GM23338 (cell line): ENCODE data around the gene TNPO3. TPM values are rescaled to one million over a fixed set of nuclear protein-coding genes. Genes with fewer than 3 reads are reported as not detected.

Experiments used
- ATAC-seq: fragments of 200-7000 bp; cut with Tn5 transposase; 3 replicates; pipeline ENCODE4 v1.9.1; 2020
- DNase-seq: peaks from one replicate; pipeline ENCODE4 v3.0.0-alpha.2; 2015; ENCODE audit warnings: low spot score
- H2AFZ ChIP-seq: fragments of 200-600 bp; sonication (generic); 2 replicates; pipeline ENCODE4 v1.8.0; 2016; ENCODE audit warnings: antibody characterized with exemption, mild to moderate bottlenecking, moderate library complexity
- H3F3A ChIP-seq: fragments of 200-600 bp; sonication (generic); replicated peaks from 2 replicates; pipeline ENCODE4 v1.8.0; 2017; ENCODE audit warnings: antibody characterized with exemption, mixed run types, low read depth
- H3K27ac ChIP-seq: fragments of 200-600 bp; sonication (generic); 2 replicates; pipeline ENCODE4 v1.6.1; 2016; ENCODE audit warnings: low read depth
- H3K27me3 ChIP-seq: fragments of 200-600 bp; sonication (generic); 2 replicates; pipeline ENCODE4 v1.8.0; 2016; ENCODE audit warnings: mild to moderate bottlenecking, mixed run types, moderate library complexity; ENCODE audit not compliant: insufficient read depth
- H3K36me3 ChIP-seq: fragments of 200-600 bp; sonication (generic); 2 replicates; pipeline ENCODE4 v1.8.0; 2016; ENCODE audit warnings: mild to moderate bottlenecking; ENCODE audit not compliant: insufficient read depth
- H3K4me1 ChIP-seq: fragments of 200-600 bp; sonication (generic); 2 replicates; pipeline ENCODE4 v1.8.0; 2016; ENCODE audit warnings: mild to moderate bottlenecking, moderate library complexity; ENCODE audit not compliant: insufficient read depth
- H3K4me2 ChIP-seq: fragments of 200-600 bp; sonication (generic); 2 replicates; pipeline ENCODE4 v1.7.1; 2017; ENCODE audit warnings: mixed run types
- H3K4me3 ChIP-seq: fragments of 200-600 bp; sonication (generic); 2 replicates; pipeline ENCODE4 v1.6.1; 2016; ENCODE audit warnings: mixed run types
- H3K79me2 ChIP-seq: fragments of 200-600 bp; sonication (generic); replicated peaks from 2 replicates; pipeline ENCODE4 v1.8.0; 2017; ENCODE audit warnings: mild to moderate bottlenecking; ENCODE audit not compliant: insufficient read depth
- H3K9me2 ChIP-seq: fragments of 200-600 bp; sonication (generic); 2 replicates; pipeline ENCODE4 v1.8.0; 2017; ENCODE audit not compliant: insufficient read depth
- H4K20me1 ChIP-seq: fragments of 200-600 bp; sonication (generic); replicated peaks from 2 replicates; pipeline ENCODE4 v1.8.0; 2017; ENCODE audit warnings: mild to moderate bottlenecking; ENCODE audit not compliant: insufficient read depth
- H3K27ac Mint-ChIP-seq: 2 replicates; pipeline ENCODE4 v1.8.0; 2020; ENCODE audit warnings: inconsistent platforms, mild to moderate bottlenecking, moderate library complexity, mixed read lengths
- H3K27me3 Mint-ChIP-seq: 3 replicates; pipeline ENCODE4 v1.8.0; 2022; ENCODE audit warnings: low read depth, mild to moderate bottlenecking, moderate library complexity, mixed read lengths, inconsistent platforms; ENCODE audit not compliant: insufficient read depth, poor library complexity
- H3K36me3 Mint-ChIP-seq: 3 replicates; pipeline ENCODE4 v1.8.0; 2021; ENCODE audit warnings: low read depth, mild to moderate bottlenecking, inconsistent platforms, moderate library complexity, mixed read lengths
- H3K4me1 Mint-ChIP-seq: 3 replicates; pipeline ENCODE4 v1.8.0; 2020; ENCODE audit warnings: mild to moderate bottlenecking, inconsistent platforms, mixed read lengths
- H3K4me3 Mint-ChIP-seq: 3 replicates; pipeline ENCODE4 v1.8.0; 2021; ENCODE audit warnings: moderate library complexity, mild to moderate bottlenecking, inconsistent platforms, mixed read lengths
- H3K9me3 Mint-ChIP-seq: 3 replicates; pipeline ENCODE4 v1.8.0; 2020; ENCODE audit warnings: moderate library complexity, mild to moderate bottlenecking, inconsistent platforms, mixed read lengths
- CREB1 ChIP-seq: fragments of 250-450 bp; sonication (Bioruptor Pico); IDR thresholded peaks from 2 replicates; pipeline ENCODE4 v1.5.0; 2020; ENCODE audit warnings: low read depth, mild to moderate bottlenecking, moderate library complexity
- CTCF ChIP-seq, 2 experiments: fragments of 200-600 bp in 1 of 2; sonication (generic) in 1 of 2; conservative IDR thresholded peaks; 2 replicates each; pipeline versions ENCODE4 v1.5.1 to v1.6.1; 2016 to 2017; ENCODE audit warnings: antibody characterized with exemption in 2 of 2, low read depth in 2 of 2, mild to moderate bottlenecking in 2 of 2, moderate library complexity in 1 of 2
- ETS1 ChIP-seq: IDR thresholded peaks from 2 replicates; pipeline ENCODE4 v1.6.1; 2016; ENCODE audit warnings: antibody characterized with exemption
- EZH2 ChIP-seq: fragments of 200-600 bp; sonication (generic); IDR thresholded peaks from one replicate; pipeline ENCODE4 v1.8.0; 2017; ENCODE audit warnings: antibody characterized with exemption, mild to moderate bottlenecking, low read depth; ENCODE audit not compliant: unreplicated experiment
- EZH2phosphoT487 ChIP-seq: fragments of 200-600 bp; sonication (generic); IDR thresholded peaks from one replicate; pipeline ENCODE4 v1.8.1; 2018; ENCODE audit warnings: antibody characterized with exemption; ENCODE audit not compliant: unreplicated experiment
- JUNB ChIP-seq: IDR thresholded peaks from one replicate; pipeline ENCODE4 v1.6.1; 2016; ENCODE audit warnings: antibody characterized with exemption; ENCODE audit not compliant: unreplicated experiment
- NANOG ChIP-seq: IDR thresholded peaks from 2 replicates; pipeline ENCODE4 v1.6.1; 2016; ENCODE audit warnings: antibody characterized with exemption, borderline replicate concordance
- POLR2AphosphoS5 ChIP-seq: IDR thresholded peaks from 2 replicates; pipeline ENCODE4 v1.6.1; 2016; ENCODE audit warnings: antibody characterized with exemption, low read depth
- REST ChIP-seq: IDR thresholded peaks from one replicate; pipeline ENCODE4 v1.6.1; 2018; ENCODE audit warnings: antibody characterized with exemption; ENCODE audit not compliant: unreplicated experiment
- STAT1 ChIP-seq: IDR thresholded peaks from one replicate; pipeline ENCODE4 v1.6.1; 2016; ENCODE audit warnings: antibody characterized with exemption; ENCODE audit not compliant: unreplicated experiment
- ZNF114 ChIP-seq: fragments of 250-450 bp; sonication (Bioruptor Pico); IDR thresholded peaks from 2 replicates; pipeline ENCODE4 v1.5.0; 2020; ENCODE audit warnings: mild to moderate bottlenecking, moderate library complexity
- ZNF331 ChIP-seq: fragments of 250-450 bp; sonication (Bioruptor Pico); IDR thresholded peaks from 2 replicates; pipeline ENCODE4 v1.5.0; 2020; ENCODE audit warnings: low read depth, mild to moderate bottlenecking, moderate library complexity
- ZNF462 ChIP-seq: fragments of 250-450 bp; sonication (Bioruptor Pico); IDR thresholded peaks from 2 replicates; pipeline ENCODE4 v1.5.0; 2020; ENCODE audit warnings: mild to moderate bottlenecking, moderate library complexity
- polyA plus RNA-seq: library from polyadenylated mRNA; unstranded; fragments of >200 nt; fragmentation: Nextera tagmentation; extraction: Ambion mirVana; gene quantifications from 2 replicates; pipeline ENCODE4 v1.2.1, GENCODE V29; 2016
- total RNA-seq: library from RNA; depleted of rRNA; stranded (reverse); fragments of >200 nt; shearing (Covaris generic); gene quantifications from 2 replicates; pipeline ENCODE4 v1.2.3, GENCODE V29; 2014

The TNPO3 gene
- total and polyA plus RNA-seq, 2 experiments from 2014 or later, result 38.2 to 127 TPM

- ATAC-seq, result no peak
Measured at GRCh38 chr7:129010075-129010474, 44.8 kb downstream of the TNPO3 start.

More at GRCh38 chr7:129010075-129010474, 44.8 kb downstream of the TNPO3 start:
- peaks cover 23% of the 10 kb centered on the region for H4K20me1 ChIP-seq
- H3K4me1 ChIP-seq, result no peaks in the 10 kb centered on the region
- H3K27ac Mint-ChIP-seq, result no peak overlapping the region
- H3F3A ChIP-seq, result no peaks in the 10 kb centered on the region; the same call in 1 of the 2 replicates
- TF ChIP-seq NANOG (no peak), POLR2AphosphoS5 (no peak), EZH2phosphoT487 (no peak), ETS1 (no peak), JUNB (no peak), CREB1 (no peak), REST (no peak), CTCF (conservative IDR thresholded peaks at IDR 0.05; ENCODE audit: low read depth in 2 of 2) (no peak), ZNF331 (CRISPR knock-in tag) (no peak), ZNF462 (no peak), EZH2 (no peak), ZNF114 (CRISPR knock-in tag) (no peak), STAT1 (no peak)
- H3K27me3 ChIP-seq, result no peaks in the 10 kb centered on the region
- no peak overlapping the region for H3K27ac ChIP-seq
- H3K36me3 Mint-ChIP-seq, result peaks cover 36% of the 10 kb centered on the region
- no peaks in the 10 kb centered on the region; the same call in 2 of the 3 replicates for H3K9me3 Mint-ChIP-seq
- peaks cover 80% of the 10 kb centered on the region for H3K79me2 ChIP-seq
- H3K4me3 Mint-ChIP-seq, result no peak overlapping the region
- no peaks in the 10 kb centered on the region for H3K4me1 Mint-ChIP-seq
- no peak overlapping the region for H2AFZ ChIP-seq
- DNase-seq, result no peak
- no peak overlapping the region for H3K4me2 ChIP-seq
- no peak overlapping the region for H3K4me3 ChIP-seq
- H3K9me2 ChIP-seq, result no peaks in the 10 kb centered on the region
- peaks cover 2% of the 10 kb centered on the region for H3K27me3 Mint-ChIP-seq
- H3K36me3 ChIP-seq, result peaks cover 19% of the 10 kb centered on the region; the same call in 1 of the 2 replicates
